NCI-H1048 (cell line): ENCODE results near the gene CACNA1H.
"Not testable (repeated sequence)": the region's sequence is repeated elsewhere in the genome, so short reads cannot be mapped to it uniquely, and the experiment has no call there.

ENCODE experiments used
- DNase-seq: peaks from one replicate; lab custom pipeline; 2025; lab: John Stamatoyannopoulos, UW

The CACNA1H gene

DNA sequence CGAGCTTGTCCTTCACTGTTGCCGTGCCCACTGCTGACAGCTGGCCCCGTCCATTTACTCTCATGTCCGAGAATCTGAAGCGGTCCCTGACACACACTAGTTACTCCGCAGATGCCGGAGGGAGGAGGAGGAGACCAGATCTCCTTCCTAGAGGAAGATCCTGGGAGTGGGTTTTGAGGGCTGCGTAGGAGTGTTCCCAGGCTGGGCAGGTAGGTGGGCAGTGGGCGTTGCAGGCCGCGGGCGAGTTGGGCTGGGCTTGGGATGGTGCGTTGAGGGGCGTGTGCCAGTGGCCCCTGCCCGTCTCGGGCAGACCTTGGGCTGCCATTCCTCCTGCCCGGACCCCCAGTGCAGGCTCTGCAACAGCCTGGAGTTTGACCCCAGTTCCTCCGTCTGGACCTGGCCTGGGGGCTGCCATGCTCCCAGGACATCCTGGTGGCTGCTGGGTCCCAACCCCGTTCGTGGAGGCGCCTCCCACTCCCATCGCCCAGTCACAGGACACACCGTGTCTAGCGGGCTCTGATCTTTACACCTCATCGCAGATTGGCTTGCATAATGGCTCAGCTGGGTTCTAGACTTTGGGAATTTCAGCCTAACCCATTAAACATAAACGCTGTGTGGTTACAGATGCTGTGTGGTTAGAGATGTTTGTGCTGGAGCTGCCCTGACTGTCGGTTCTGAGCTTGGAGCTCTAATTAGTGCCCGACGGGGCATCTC lies 22.8 kb downstream of the CACNA1H start:
- DNase-seq, result no peak

- no peak for DNase-seq
Measured at GRCh38 chr16:1176280-1176897, 23.5 kb downstream of the CACNA1H start.

GRCh38 chr16:1177053-1177452 lies 24.1 kb downstream of the CACNA1H start:
- DNase-seq, result no peak

- DNase-seq, result no peak
Measured at GRCh38 chr16:1177750-1178149, 24.8 kb downstream of the CACNA1H start.

DNA sequence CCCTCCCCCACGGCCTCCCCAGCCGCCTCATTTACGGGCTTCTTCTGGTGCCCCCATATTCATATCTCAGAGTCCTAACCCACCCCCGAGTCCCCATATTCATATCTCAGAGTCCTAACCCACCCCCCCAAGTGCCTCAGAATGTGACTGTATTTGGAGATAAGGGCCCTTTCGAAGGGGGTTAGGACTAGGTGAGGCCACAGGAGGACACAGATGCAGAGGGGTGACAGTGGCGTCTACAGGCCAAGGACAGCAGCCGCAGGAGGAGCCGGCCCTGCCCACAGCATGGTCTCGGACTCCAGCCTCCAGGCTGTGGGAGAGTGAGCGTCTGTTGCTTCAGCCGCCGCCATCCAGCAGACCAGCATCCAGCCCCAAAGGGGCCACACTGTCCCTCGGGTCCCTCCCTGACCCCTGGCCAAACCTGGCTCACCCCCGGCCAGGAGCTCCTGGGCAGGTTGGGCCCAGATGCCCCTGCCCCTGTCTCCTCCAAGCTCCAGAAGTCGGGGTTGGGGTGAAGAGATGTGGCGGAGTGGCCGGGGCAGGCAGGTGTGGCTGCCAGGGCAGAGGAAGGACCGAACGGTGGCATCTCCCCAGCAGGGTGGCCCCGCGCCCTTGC lies 25.5 kb downstream of the CACNA1H start:
- DNase-seq, result no peak

DNA sequence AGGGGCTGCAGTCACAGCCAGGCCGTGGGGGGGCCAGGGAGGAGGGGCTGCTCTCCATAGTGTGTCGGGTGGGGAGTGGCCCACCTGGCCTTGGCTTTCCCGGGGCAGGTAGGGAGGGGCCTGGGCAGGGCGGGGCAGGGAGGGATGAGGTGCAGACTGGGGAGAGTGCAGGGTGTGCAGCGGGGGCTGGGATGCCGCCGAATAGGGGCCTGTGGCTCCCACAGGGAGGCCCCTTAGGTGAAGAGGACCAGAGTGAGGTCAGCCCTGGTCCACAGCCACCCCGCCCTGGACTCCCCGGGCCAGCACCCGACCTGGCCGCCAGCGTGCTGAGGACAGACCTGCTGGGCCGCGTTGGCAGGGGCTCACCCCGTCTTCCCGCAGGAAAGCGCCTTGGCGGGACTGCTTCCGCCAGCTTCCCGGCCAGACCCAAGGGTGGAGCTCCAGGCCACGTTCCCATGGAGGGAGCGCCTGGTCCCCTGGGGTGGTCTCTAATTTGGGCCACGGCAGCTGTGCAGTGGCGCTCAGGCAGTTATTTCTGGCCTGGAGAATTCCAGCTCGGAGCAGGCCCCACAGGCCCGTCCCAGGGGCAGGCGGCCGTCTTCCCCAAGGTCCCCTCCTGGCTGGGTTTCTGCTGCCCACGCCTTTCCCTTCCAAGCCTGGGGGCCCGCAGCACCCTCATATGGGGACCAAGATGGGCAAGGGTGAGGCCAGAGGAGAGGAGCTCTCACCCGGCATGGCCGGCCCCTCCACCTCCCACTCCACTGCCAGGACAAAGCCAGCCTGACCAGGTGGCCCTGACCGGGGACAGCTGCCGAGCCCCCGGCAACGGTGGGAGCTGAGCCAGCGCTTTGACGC lies 27.9 kb downstream of the CACNA1H start:
- DNase-seq, result no peak

DNA sequence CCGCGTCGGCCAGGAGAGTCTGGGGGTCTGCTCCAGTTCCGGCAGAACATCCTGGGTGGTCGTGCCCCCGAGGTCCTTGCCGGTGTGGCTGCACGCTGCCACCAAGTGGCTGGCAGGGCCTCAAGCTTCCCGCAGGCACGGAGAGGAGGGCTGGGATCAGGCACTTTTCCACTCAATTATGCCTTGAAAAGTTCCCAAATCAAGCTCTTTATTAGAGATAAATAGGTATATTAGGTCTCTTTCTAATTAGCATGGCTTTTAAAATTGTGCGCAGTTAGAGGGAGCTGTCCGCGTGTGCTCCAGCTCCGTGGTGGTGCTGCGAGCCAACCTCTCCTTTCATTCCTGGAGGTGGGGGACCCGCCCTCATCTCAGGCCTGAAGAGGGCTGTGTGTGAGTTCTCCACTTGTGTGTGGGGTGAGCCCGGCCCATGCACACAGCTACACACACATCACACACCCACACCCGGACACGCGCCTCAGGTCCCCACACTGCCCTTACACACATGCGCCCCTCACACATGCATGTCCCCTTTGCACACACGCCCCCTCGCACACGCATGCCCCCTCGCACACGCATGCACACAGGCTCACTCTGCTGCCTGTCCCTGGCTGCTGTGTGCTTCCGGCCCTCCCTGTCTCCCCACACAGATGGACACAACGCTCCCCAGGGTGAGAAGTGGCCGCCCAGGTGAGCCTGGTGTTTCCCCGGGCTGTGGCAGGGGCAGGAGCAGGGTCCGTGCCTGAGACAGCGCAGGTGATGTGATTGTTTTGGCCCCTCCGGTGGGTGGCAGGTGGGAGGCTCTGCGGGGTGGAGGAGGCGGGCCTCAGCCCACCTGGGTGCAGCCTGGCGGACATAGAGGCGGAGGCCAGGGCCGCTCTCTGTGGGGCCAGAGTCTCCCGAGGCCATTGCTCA lies 28.8 kb downstream of the CACNA1H start:
- no peak for DNase-seq

DNA sequence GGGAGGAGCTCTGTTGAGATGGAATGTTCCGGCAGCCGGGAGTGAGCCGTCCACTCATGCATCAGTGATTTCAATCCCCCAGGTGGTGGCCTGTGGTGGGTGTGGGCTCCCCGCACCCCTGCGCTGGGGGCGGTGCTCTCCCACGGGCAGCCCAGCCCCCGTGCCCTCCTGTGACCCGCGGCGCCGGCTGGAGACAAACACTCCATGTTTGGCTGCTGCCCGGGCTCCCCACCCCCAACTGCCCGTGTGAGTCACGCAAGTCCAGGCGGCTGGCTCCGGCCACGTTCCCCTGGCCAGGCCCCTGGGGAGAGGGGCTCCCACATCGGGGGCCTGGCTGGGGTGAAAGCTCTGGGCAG lies 29.4 kb downstream of the CACNA1H start:
- no peak for DNase-seq

GRCh38 chr16:1182950-1183907 lies 30.3 kb downstream of the CACNA1H start:
- no peak for DNase-seq

- no peak for DNase-seq
Measured at GRCh38 chr16:1184156-1184868, 31.4 kb downstream of the CACNA1H start.

GRCh38 chr16:1184980-1185379 lies 32.1 kb downstream of the CACNA1H start:
- no peak for DNase-seq

DNA sequence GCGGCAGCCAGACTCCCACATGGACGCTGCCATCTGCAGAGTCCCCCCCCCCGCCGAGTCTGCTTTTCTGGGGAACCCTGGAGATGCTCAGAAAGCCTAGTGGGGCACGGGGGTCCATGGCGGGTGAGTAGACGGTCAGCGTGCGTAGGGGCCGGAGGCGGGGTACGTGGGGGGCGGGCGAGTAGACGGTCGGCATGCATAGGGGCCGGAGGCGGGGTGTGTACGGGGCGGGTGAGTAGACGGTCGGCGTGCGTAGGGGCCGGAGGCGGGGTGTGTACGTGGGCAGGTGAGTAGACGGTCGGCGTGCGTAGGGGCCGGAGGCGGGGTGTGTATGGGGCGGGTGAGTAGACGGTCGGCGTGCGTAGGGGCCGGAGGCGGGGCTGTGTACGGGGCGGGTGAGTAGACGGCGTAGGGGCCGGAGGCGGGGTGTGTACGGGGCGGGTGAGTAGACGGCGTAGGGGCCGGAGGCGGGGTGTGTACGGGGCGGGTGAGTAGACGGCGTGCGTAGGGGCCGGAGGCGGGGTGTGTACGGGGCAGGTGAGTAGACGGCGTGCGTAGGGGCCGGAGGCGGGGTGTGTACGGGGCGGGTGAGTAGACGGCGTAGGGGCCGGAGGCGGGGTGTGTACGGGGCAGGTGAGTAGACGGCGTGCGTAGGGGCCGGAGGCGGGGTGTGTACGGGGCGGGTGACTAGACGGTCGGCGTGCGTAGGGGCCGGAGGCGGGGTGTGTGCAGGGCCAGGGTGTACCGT lies 32.7 kb downstream of the CACNA1H start:
- DNase-seq, result not testable (repeated sequence)

DNA sequence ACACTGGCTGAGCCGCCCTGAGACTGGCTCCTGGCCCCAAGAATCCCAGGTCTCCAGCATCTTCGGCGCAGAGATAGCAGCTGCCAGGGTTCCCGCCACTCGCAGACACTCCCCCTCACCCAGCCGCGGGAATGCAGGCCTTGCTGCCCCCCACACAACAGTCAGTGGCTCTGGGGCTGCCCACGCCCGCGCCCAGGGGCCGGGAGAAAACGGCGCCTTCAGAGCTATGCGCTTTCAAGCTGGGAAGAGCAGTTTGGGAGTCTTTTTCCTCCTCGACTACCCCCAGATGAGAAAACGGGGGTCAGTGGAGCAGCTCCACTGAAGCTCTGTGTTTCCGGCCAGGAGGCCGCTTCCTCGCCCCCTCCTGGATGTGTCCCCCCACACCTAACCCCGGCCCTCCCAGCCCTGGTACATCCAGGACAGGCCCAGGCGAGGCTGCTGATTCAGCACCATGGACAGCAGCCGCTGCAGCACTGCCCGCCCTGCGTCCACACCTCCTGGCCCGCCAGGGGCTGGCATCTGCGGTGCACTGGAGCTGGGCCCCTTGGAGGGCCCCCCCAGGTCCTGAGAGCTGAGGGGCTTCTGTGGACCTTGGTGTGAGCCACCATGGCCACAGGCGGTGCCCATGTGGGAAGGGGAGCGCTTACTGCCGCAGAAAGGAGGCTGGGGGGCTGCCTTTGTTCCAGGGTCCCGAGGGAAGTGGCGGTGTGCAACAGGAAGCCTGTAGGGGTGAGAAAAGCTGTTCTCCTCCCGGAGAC lies 35.7 kb downstream of the CACNA1H start:
- DNase-seq, result no peak

GRCh38 chr16:1189455-1189854 lies 36.5 kb downstream of the CACNA1H start:
- DNase-seq, result no peak

GRCh38 chr16:1190789-1191188 lies 37.9 kb downstream of the CACNA1H start:
- DNase-seq, result not testable (repeated sequence)

- no peak for DNase-seq
Measured at GRCh38 chr16:1192384-1193073, 39.6 kb downstream of the CACNA1H start.

DNA sequence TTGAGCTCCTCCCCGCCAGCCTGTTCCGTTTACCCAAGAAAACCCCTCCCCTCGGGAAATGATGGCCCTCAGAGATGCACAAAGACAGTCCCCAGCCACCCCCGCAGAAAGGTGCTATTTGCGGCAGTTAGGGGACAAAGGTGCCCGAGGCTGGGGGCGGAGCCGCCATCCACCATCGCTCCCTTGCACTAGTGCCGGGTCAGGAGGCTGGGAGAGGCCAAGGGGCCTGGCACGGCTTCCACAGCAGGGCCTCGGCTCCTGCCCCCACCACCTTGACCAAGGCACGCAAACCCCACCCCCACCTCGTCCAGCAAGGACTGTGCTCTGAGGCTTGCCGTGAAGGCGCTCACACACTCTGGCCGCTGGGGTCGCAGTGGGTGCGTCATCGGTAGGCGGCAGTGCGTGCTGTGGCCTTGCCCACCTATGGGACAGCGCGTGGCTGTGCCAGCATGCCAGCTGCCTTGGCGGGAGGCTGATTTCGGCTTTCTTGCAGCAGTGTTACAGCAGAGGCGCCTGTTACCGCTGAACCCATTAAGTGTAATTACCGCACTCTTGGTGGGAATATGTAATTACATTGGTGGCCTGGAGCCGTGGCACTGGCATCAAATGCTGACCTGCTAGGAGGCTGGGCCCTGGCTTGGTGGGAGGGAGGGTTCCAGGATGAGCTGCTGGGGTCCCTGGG lies 40.4 kb downstream of the CACNA1H start:
- DNase-seq, result no peak
